ENCODE data around the gene TYSND1.
A peak's percentile ranks its signal among the peaks of the same experiment; 100 is the strongest.
"Not testable (repeated sequence)": the region's sequence is repeated elsewhere in the genome, so short reads cannot be mapped to it uniquely, and the experiment has no call there.

TYSND1 gene

DNA sequence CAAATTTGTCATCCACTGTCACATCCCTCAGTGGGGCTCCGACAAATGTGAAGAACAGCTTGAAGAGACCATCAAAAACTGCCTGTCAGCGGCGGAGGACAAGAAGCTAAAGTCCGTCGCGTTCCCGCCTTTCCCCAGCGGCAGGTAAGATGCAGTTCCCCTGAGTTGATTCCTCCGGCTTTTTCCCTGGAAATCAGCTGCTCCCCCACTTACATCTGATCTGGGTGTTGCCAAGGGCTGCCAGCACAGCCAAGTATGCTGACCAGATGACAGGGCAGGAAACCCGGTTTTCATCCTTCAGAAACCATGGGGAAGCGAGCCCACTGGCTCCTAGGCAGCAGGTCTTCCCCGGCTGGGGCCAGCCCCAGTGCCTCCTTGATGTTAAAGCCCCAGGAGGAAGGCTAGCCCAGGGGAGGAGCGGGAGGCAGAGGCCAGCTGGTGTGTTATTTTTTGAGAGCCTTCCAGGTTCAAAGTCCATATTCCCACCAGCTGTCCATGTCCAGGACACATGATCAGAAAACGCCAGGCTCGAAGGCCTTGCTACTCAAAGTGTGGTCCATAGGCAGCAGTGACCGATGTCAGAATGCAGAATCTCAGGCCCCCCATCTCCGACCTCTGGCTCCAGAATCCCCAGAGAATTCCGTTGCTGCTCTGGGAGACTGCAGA lies 37.3 kb downstream of the TYSND1 start:
- DNase-seq (ENCODE audit: low read depth in 2 of 2) = no peak

DNA sequence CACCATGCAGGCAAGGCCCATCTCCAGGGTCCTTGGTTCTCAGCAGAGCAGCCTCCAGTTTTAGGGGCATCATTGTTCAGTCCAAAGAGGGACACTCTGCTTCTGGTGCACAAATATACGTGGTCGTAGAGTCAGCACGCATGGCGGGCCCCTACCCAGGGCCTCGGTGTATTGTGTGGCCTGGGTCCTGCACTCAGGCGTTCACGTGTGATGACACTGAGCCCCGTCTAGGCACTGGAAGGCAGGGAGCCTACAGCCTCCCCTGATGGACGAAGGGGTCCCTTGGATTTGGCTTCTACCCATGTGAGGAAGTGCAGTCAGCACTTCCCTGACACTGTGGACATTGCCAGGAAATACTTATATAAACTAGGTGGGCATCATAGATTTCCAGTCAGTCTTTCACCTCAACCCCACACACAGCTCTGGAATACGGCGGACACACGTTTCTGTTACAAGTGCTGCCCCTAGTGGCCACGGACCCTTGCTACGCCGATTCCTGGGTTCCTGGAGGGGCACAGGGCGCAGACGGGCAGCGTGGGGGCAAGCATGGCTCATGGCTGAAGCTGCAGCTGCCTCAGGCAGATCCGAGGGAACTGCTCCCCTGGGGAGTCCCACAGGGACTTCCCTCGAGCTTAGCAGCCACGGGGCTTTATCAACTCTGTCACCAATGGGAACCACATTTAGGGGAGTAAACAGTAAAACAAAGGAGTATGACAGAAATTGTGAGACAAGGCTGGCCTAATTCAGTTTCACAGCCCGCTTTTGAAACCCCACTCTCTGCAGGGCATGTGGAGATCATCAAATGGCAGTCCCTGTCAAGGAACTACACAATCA lies 39.3 kb downstream of the TYSND1 start:
- peak in 1 of 2 donors; percentile 10 for DNase-seq (ENCODE audit: low read depth in 2 of 2)

GRCh38 chr10:70101668-70102067 lies 44.8 kb downstream of the TYSND1 start:
- DNase-seq (ENCODE audit: low read depth in 2 of 2) = no peak

DNA sequence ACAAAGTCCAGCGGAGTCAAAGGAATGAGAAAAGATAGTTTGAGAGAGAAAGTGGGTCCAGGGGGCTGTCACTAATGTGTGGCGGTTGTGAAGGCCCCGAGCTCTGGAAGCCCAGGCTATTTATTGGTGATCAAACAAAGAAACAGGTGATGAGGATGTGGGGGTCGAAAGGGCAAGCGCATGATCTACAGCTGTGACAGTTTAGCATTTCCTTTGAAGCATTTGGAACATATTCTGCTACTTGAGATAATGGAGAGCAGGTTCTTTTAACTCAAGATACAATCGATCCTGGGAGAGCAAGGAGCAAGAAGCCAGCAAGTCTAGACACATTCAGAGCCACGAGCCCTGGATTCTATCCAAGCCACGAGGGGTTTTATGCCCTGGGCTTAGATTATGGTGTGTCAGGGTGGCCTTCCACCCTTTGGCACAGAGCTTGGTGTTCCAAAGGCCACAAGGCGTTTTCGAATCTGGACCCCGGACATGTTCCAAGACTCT lies 45.4 kb downstream of the TYSND1 start:
- not testable (repeated sequence) for DNase-seq (ENCODE audit: low read depth in 2 of 2)

DNA sequence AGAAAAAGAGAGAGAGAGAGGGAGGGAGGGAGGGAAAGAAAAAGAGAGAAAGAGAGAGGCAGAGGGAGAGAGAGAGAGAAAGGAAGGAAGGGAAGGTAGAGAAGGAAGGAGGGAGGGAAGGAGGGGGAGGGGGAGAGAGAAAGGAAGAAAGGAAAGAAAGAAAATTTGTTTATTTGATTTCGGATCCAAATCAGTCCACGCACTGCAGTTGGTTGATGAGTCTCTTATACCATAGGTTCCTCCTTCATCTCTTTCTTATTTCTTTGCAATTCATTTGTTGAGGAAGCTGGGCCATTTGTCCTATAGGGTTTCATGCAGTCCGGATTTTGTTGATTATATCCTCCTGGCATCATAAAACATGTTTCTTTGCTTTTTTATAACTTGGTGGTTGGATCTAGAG lies 48.2 kb downstream of the TYSND1 start:
- DNase-seq (ENCODE audit: low read depth in 2 of 2) = no peak

- DNase-seq (ENCODE audit: low read depth in 2 of 2) = no peak
Measured at GRCh38 chr10:70097459-70097858, 49.0 kb downstream of the TYSND1 start.

GRCh38 chr10:70096705-70097420 lies 49.6 kb downstream of the TYSND1 start:
- DNase-seq (ENCODE audit: low read depth in 2 of 2) = no peak

DNA sequence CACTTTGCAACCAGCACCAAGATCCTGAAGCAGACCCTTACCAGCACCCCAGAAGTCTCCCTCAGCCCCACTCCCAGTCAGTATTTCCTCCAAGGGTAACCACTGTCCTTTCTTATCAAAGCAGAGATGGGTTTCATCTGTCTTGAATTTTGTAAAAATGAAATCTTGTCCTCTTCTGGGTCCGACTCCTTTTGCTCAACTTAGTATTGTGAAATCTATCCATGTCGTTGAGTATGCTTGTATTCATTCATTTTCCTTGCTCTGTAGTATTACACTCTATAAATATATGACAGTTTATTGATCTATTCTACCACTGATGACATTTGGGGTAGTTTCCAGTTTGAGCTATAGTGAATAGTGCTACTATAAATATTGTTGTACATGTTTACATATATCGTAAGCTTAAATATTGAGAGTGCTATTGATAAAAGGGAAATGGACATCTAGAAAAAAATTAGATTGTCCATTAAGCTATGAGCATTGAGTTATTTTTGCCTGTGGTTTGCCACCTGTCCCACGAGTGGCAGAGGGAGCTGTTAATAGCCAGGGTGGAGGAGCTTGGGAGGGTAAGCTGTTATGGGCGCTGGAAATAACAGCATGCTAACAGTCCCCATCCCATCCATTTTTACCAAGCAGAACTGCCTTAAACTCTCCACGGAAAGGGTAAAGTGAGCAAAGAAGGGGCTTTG lies 50.3 kb downstream of the TYSND1 start:
- no peak for DNase-seq (ENCODE audit: low read depth in 2 of 2)

GRCh38 chr10:70094250-70094649 lies 52.2 kb downstream of the TYSND1 start:
- DNase-seq (ENCODE audit: low read depth in 2 of 2) = no peak

GRCh38 chr10:70093335-70093944 lies 53.1 kb downstream of the TYSND1 start:
- no peak for DNase-seq (ENCODE audit: low read depth in 2 of 2)

- no peak for DNase-seq (ENCODE audit: low read depth in 2 of 2)
Measured at GRCh38 chr10:70092389-70092718, 54.1 kb downstream of the TYSND1 start.

GRCh38 chr10:70090951-70091350 lies 55.5 kb downstream of the TYSND1 start:
- no peak for DNase-seq (ENCODE audit: low read depth in 2 of 2)

GRCh38 chr10:70090013-70090412 lies 56.5 kb downstream of the TYSND1 start:
- DNase-seq (ENCODE audit: low read depth in 2 of 2) = no peak

DNA sequence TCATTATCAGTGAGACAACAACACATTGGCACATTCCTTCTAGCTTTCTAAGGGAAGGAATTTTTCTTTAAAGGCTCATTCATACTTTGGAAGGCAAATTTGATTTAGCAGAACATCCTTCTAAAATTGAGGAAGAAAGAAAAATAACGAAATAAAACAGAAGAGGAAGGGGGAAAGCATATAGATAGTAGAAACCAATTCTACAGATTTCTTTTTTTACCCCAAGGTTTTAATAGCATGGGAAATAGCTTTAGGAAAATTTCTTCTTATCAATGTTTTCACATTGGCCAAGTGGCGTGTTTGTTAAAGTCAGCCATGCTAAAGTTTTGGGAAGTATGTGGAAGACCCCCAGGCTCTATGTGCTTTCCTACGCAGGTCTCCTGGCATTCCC lies 58.2 kb downstream of the TYSND1 start:
- DNase-seq (ENCODE audit: low read depth in 2 of 2) = no peak
